GM10266 (cell line): Measurements from ENCODE around the gene IGF2BP2.
"Not testable (repeated sequence)": the region's sequence is repeated elsewhere in the genome, so short reads cannot be mapped to it uniquely, and the experiment has no call there.

Experiments used
- DNase-seq: peaks from one replicate; pipeline ENCODE4 v3.0.0; 2012; ENCODE audit errors: extremely low spot score
- CTCF ChIP-seq: IDR thresholded peaks from 2 replicates; pipeline ENCODE4 v1.5.1; 2012; ENCODE audit warnings: mild to moderate bottlenecking, low read depth; ENCODE audit not compliant: control insufficient read depth, insufficient read depth; ENCODE audit errors: missing control alignments

IGF2BP2 gene

DNA sequence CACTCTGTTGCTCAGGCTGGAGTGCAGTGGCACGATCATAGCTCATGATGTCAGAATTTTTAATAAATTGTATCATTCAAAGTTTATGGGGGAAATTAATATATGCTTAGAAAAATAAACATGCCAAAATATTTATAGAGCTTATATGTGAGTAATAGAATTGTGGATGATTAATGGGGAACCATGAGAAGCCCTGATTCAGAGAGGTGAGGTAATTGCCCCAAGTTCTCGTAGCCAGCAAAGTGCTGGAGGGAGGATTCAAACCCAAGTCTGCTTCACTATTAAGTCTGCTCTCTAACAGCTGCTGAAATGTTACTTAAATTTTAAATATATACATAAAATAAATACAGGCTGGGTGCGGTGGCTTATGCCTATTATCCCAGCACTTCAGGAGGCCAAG, 26.2 kb upstream of the IGF2BP2 start:
- no peak for DNase-seq
- TF ChIP-seq CTCF: no peak

DNA sequence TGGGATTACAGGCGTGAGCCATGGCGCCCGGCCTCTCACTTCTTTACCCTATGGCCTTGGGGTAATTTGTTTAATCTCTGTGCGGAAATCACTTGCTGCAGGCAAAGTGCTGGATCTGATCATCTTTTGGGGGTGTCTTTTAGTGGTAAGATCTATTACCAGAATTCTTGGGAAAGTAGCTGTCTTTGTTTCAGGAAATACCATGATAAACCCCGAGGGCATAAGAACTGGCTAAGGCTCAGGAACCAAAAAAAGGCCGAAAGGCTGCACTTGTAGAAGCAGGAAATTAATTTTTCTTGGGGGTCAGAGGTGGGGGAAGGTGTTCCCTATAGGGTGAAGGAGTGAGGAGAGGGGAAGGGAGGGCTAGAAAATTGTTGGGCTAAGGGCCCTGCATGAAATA, 22.7 kb upstream of the IGF2BP2 start:
- no peak for TF ChIP-seq CTCF
- no peak for DNase-seq

DNA sequence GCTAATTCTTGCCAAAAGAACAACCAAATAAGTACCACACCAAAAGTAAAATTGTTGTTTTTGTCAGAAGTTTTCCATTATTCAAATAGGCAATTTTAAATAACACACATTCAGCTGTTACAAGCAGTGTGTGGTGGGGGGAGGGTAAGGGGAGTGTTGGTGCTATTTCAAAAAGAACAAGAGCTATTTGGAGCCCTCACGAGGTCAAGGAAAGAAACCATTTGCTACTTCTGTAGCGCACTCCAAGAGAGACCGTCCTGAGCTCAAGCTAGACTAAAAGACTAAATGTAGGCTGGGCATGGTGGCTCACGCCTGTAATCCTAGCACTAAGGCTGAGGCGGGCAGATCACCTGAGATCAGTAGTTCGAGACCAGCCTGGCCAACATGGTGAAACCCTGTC, 21.2 kb upstream of the IGF2BP2 start:
- TF ChIP-seq CTCF: no peak
- no peak for DNase-seq

DNA sequence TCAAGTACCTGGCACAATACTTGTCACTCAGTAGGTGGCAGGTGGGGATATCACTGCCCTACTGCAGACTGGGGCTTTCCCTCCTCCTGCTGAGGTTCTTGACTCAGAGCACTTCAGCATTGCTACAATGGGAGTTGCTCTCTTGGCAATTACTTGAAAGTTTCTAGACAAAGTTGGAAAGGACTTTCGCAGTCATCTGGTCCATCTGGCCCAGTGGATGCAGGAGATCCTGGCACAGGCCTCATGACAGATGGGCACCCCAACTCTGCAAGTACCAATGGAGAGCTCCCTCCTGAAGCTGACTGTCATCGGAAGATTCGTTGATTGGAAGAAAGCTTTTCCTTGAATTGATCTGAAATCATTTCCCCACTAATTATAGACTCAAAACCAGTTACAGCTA, 19.2 kb upstream of the IGF2BP2 start:
- DNase-seq: no peak
- no peak for TF ChIP-seq CTCF

GRCh38 chr3:185843635-185844034, 18.8 kb upstream of the IGF2BP2 start:
- TF ChIP-seq CTCF: no peak
- DNase-seq: no peak

GRCh38 chr3:185843126-185843525, 18.3 kb upstream of the IGF2BP2 start:
- TF ChIP-seq CTCF: no peak
- DNase-seq: no peak

DNA sequence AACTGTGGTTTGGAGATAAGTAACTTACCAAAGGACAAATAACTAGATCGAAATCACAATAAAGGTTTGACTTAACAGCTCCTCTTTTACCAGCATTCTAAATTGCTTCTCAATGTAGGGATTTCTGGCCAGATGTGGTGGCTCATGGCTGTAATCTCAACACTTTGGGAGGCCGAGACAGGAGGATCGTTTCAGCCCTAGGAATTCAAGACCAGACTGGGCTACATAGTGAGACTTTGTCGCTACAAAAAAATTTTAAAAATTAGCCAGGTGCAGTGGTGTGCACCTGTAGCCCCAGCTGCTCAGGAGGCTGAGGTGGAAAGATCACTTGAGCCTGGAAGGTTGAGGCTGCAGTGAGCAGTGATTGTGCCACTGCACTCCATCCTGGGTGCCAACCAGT, 17.4 kb upstream of the IGF2BP2 start:
- TF ChIP-seq CTCF: no peak
- DNase-seq: no peak

GRCh38 chr3:185838417-185838989, 13.7 kb upstream of the IGF2BP2 start:
- not testable (repeated sequence) for DNase-seq
